GM10847 (cell line): ENCODE results near the gene IPO8.

Source experiments
- POLR2A ChIP-seq: IDR thresholded peaks from 2 replicates; pipeline ENCODE4 v1.6.1; 2011; ENCODE audit not compliant: insufficient read length; ENCODE audit errors: extremely low read depth

Gene IPO8

DNA sequence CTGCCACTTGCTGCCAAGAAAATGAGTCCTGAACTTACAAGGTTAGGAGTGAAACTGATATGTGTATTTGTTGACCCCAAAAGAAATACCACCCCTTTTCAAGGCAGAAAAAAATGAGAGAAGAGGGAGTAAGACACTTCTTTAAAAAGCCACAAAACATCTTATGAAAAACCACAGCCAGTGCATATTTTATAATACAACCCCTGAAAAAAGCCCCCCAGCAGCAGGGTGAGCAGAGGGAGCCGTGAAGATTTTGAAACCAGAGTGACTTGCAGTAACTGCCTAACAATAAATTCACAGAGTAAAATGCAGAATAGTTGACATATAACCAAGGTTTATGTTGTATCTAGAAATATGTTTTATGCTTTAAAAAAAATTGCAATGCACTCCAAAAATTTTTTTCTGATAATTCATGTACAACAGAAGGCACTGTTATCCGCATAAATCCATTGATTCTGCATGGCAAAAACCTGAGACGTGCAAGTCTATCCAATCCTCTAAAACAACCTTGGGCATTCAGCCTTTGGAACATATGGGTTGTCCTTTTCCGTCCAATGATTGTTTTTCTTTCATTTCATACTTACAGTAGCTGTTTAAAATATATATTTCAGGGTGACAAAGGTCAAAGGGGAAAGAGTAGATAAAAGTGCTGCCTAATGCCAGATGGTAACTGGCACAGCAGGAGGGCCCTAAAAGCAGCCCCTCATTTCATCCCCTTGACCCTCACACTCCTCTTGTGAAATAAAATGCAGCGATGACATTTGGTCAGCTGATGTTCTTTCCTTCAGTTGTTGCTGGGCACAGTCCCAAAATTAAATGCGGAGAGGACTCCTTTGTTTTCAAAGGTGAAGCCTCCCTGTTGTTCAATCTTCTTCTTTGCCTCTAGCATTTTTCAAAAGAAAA is 65.3 kb downstream of the IPO8 start:
- TF ChIP-seq POLR2A = no peak

- no peak for TF ChIP-seq POLR2A
Observed at GRCh38 chr12:30626847-30627246, 68.8 kb downstream of the IPO8 start.

GRCh38 chr12:30624009-30624408 is 71.7 kb downstream of the IPO8 start:
- TF ChIP-seq POLR2A = no peak

- TF ChIP-seq POLR2A = no peak
Observed at GRCh38 chr12:30622509-30622908, 73.2 kb downstream of the IPO8 start.

DNA sequence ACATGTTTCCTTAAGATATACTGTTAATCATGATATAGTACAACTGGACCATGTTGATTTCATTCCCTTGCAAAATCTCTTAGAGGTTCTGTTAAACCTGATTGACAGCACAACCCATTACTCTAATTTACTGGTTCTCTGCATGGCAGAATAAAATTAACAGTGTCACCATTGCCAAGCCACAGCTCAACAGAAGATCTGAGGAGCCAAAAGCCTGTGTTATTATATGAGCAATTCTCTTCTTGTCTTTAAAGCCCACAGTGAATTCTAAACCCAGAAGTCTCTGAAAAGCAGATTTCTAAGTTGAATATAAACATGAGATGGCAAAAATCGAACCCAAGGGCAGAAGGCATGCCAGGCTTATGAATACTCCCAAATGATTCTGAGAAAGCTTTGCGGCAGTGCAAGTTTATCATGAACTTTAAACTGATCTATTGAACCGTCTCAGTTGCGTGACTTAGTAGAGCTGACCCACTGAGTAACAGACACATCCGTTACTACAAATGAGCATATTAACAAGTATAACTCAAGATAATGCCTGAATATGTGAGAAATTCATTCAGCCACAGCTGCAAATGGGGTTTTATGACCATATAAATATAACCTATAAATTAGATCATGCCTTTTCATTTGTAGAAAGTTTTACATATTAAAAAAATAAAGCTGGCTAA is 78.2 kb downstream of the IPO8 start:
- TF ChIP-seq POLR2A = no peak

- no peak for TF ChIP-seq POLR2A
Observed at GRCh38 chr12:30614031-30614430, 81.6 kb downstream of the IPO8 start.

DNA sequence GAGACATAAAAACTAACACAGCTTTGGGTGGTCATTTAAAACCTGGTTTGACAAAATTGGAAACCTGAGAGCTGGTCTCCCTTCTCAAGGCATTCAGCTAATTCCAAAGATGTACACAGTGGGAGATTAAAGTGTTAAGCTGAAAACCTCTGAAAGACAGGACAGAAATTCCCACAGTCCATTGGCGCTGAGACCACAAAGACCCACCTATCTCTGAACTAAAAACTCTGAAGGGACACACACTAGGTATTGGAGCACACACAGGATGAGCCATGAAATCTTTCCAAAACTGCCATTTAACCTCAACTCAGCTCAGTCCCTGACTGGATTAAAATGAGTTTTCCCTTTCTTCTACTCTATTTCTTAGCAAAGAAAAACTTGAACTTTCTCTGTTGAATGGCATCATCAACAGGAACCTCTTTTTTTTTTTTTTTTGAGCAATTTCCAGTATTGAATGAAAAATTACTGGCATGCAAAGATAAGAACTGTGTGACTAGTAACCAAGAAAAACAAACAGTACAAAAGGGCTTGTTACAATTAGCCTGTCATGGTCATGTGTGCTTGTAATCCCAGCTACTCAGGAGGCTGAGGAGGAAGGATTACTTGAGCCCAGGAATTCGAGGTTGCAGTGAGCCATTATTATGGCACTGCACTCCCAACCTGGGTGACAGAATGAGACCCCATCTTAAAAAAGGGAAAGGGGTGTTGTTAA is 82.4 kb downstream of the IPO8 start:
- no peak for TF ChIP-seq POLR2A

DNA sequence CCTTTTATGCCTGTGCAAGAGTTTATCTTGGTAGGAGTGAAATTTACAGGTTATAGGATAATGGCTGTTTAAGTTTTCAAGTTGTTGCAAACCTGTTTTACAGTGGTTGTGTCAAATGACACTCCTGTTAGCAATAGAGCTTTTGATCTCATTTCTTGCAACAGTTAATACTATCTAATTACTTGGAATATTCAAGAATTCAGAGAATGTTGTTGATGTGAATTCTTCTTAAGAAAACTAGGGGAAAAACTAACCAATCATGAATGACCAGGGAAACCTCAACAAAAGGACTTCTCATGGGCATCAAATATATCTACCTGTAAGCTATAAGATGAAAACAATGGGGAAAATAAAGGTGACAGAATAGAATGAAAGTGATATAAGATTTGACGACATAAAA is 85.0 kb downstream of the IPO8 start:
- no peak for TF ChIP-seq POLR2A

- TF ChIP-seq POLR2A = no peak
Observed at GRCh38 chr12:30603129-30603528, 92.5 kb downstream of the IPO8 start.

GRCh38 chr12:30602678-30603077 is 93.0 kb downstream of the IPO8 start:
- no peak for TF ChIP-seq POLR2A

GRCh38 chr12:30599608-30600007 is 96.1 kb downstream of the IPO8 start:
- no peak for TF ChIP-seq POLR2A

- TF ChIP-seq POLR2A = no peak
Observed at GRCh38 chr12:30598889-30599288, 96.8 kb downstream of the IPO8 start.

DNA sequence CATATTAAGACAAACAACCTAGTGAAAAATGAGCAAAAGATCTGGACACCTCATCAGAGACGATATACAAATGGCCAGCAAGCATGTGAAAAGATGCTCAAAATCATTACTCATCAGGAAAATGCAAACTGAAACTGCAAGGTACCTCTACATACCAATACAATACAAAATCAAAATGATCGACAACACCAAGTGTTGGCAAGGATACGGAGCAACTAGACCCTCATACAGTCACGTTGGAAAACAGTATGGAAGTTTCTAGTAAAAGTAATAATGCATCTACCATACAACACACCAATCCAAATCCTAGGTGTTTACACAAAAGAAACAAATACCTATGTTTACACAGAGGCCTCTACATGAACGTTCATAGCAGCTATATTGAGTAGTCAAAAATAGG is 99.9 kb downstream of the IPO8 start:
- TF ChIP-seq POLR2A = no peak

DNA sequence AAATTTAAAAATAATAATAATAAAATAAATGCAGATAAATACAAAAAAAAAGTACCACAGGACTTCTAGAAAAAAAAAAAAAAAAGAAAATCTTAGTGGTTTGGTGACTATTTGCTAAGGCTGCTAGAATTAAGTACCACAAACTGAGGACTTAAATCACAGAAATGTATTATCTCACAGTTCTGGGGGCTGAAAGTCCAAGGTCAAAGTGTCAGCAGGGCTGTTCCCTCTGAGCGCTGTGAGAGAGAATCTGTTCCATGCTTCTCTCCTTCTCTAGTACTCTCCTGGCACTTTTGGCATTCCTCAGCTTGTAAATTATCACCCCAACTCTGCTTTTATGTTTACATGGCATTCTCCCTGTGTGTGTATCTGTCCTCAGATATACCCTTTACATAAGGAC is 101.2 kb downstream of the IPO8 start:
- TF ChIP-seq POLR2A = no peak

GRCh38 chr12:30587782-30588181 is 107.9 kb downstream of the IPO8 start:
- no peak for TF ChIP-seq POLR2A

- no peak for TF ChIP-seq POLR2A
Observed at GRCh38 chr12:30585877-30586276, 109.8 kb downstream of the IPO8 start.

GRCh38 chr12:30582943-30583342 is 112.7 kb downstream of the IPO8 start:
- no peak for TF ChIP-seq POLR2A

GRCh38 chr12:30580344-30580743 is 115.3 kb downstream of the IPO8 start:
- TF ChIP-seq POLR2A = no peak
